Measurements from ENCODE around the gene UGT1A5.

DNA sequence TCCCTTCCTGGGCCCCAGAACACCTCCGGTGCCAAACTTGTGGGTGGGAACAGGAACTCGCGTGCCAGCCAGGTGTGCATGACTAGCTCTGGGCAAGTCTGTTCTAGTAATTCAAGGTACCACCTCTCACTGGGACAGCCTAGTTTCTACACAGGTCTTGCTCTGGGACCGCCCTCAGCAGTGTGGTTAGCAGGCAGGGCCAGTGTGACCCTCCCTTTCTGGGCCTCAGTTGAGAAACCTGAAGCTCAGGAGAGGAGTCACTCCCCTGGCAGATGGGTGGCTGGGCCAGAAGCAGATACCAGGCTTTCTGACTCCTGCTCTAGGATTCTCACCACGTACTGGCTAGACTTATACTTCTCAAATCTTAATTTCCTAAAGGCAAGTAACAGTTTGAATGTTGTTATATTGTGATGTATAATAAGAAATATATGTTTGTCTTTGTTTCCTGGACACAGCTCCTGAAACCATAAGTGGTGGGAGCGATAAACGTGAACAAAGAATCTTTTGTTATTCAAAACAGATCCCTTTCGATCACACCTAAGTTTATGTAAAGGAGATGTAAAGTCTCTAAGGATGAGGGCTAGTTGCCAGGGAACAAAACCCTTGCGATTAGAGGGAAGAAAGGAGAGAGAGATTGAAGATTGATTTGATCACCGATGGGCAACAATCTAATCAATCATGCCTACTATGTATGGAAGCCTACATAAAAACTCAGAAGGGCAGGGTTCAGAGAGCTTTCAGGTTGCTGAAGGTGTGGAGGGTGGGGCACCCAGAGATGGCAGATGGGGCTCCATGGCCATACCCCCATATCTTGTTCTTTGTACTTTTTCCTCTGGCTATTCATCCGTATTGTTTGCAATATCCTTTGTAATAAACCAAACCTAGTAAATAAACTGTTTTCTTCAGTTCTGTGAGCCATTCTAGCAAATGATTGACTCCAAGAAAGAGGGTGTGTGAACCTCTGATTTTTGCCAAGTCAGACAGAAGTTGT, 21.0 kb upstream of the UGT1A5 start:
- TF ChIP-seq, protein P1, sequence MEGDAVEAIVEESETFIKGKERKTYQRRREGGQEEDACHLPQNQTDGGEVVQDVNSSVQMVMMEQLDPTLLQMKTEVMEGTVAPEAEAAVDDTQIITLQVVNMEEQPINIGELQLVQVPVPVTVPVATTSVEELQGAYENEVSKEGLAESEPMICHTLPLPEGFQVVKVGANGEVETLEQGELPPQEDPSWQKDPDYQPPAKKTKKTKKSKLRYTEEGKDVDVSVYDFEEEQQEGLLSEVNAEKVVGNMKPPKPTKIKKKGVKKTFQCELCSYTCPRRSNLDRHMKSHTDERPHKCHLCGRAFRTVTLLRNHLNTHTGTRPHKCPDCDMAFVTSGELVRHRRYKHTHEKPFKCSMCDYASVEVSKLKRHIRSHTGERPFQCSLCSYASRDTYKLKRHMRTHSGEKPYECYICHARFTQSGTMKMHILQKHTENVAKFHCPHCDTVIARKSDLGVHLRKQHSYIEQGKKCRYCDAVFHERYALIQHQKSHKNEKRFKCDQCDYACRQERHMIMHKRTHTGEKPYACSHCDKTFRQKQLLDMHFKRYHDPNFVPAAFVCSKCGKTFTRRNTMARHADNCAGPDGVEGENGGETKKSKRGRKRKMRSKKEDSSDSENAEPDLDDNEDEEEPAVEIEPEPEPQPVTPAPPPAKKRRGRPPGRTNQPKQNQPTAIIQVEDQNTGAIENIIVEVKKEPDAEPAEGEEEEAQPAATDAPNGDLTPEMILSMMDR (conservative IDR thresholded peaks at IDR 0.05; ENCODE audit: low read depth in 2 of 2): no peak
- no peak for TF ChIP-seq ZNF114 (CRISPR knock-in tag; IDR thresholded peaks at IDR 0.05)
- TF ChIP-seq POLR2AphosphoS5 (IDR thresholded peaks at IDR 0.05; ENCODE audit: low read depth): no peak
- TF ChIP-seq, protein P2, sequence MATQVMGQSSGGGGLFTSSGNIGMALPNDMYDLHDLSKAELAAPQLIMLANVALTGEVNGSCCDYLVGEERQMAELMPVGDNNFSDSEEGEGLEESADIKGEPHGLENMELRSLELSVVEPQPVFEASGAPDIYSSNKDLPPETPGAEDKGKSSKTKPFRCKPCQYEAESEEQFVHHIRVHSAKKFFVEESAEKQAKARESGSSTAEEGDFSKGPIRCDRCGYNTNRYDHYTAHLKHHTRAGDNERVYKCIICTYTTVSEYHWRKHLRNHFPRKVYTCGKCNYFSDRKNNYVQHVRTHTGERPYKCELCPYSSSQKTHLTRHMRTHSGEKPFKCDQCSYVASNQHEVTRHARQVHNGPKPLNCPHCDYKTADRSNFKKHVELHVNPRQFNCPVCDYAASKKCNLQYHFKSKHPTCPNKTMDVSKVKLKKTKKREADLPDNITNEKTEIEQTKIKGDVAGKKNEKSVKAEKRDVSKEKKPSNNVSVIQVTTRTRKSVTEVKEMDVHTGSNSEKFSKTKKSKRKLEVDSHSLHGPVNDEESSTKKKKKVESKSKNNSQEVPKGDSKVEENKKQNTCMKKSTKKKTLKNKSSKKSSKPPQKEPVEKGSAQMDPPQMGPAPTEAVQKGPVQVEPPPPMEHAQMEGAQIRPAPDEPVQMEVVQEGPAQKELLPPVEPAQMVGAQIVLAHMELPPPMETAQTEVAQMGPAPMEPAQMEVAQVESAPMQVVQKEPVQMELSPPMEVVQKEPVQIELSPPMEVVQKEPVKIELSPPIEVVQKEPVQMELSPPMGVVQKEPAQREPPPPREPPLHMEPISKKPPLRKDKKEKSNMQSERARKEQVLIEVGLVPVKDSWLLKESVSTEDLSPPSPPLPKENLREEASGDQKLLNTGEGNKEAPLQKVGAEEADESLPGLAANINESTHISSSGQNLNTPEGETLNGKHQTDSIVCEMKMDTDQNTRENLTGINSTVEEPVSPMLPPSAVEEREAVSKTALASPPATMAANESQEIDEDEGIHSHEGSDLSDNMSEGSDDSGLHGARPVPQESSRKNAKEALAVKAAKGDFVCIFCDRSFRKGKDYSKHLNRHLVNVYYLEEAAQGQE (IDR thresholded peaks at IDR 0.05; ENCODE audit: unreplicated experiment): no peak
- TF ChIP-seq EZH2 (IDR thresholded peaks at IDR 0.05; ENCODE audit: low read depth, unreplicated experiment): no peak
- no peak for TF ChIP-seq EZH2phosphoT487 (IDR thresholded peaks at IDR 0.05; ENCODE audit: unreplicated experiment)
- TF ChIP-seq, protein P3, sequence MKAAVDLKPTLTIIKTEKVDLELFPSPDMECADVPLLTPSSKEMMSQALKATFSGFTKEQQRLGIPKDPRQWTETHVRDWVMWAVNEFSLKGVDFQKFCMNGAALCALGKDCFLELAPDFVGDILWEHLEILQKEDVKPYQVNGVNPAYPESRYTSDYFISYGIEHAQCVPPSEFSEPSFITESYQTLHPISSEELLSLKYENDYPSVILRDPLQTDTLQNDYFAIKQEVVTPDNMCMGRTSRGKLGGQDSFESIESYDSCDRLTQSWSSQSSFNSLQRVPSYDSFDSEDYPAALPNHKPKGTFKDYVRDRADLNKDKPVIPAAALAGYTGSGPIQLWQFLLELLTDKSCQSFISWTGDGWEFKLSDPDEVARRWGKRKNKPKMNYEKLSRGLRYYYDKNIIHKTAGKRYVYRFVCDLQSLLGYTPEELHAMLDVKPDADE (IDR thresholded peaks at IDR 0.05): no peak

Data from GM23338 (cell line).